Esophagus muscularis mucosa (tissue), 4 donors: Measurements from ENCODE around the gene KIF19.

ENCODE experiments used
- CTCF ChIP-seq, 3 experiments: fragments of 200-600 bp in 2 of 3; fragments of 450-650 bp in 1 of 3; sonication (generic) in 2 of 3; IDR thresholded peaks; one replicate each; pipeline ENCODE4 v1.5.1; 2017 to 2019; ENCODE audit warnings: antibody characterized with exemption in 3 of 3, mild to moderate bottlenecking in 2 of 3, moderate library complexity in 1 of 3
- EP300 ChIP-seq: sonication (generic); formaldehyde crosslinking; IDR thresholded peaks from one replicate; pipeline ENCODE4 v1.6.1; 2017; ENCODE audit warnings: antibody characterized with exemption
- POLR2A ChIP-seq: fragments of 450-650 bp; IDR thresholded peaks from one replicate; pipeline ENCODE4 v1.6.1; 2017; ENCODE audit warnings: antibody characterized with exemption, moderate library complexity, mild to moderate bottlenecking, low read depth
- POLR2AphosphoS5 ChIP-seq, 2 donors: sonication (generic); formaldehyde crosslinking; IDR thresholded peaks; one replicate each; pipeline ENCODE4 v1.6.1; 2017; ENCODE audit warnings: antibody characterized with exemption in 2 of 2

DNA sequence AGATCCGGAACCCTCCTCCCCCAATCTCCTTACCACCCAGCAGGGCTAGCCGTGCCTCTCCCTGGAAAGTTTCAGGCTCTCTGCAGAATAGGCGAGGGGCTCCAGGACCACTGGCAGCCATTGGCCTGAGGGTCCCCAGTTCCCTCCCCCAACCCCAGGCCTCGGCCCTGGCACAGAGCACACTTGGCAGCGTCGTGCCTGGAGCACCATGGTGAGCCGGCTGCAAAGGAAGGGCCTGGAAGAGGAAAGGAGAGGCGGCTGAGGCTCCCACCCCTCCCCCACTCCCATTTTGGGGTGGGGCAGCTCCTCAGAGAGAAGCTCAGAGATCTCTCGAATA, 36.0 kb downstream of the KIF19 start:
- TF ChIP-seq CTCF (IDR thresholded peaks at IDR 0.05) (no peak), POLR2AphosphoS5 (IDR thresholded peaks at IDR 0.05) (no peak), POLR2A (no peak), EP300 (no peak)
